Activated naive CD4-positive, alpha-beta T cell treated with anti-CD3 and anti-CD28 coated beads, Interleukin-2, amount 10 ng/mL, durations not matched to agents 7 days and 5 days (primary cell): Measurements from ENCODE around the gene TRIM44.
A peak's percentile ranks its signal among the peaks of the same experiment; 100 is the strongest.

Experiments used
- CTCF ChIA-PET: fragments of 350-600 bp; sonication (Branson Sonifier 250); formaldehyde crosslinking; loops from one replicate; lab custom pipeline; 2021; ENCODE audit warnings: antibody characterized with exemption; lab: Charles Lee
- DNase-seq: peaks from one replicate; pipeline ENCODE4 v3.0.0-alpha.2; 2020
- H3K27ac Mint-ChIP-seq: one replicate; pipeline ENCODE4 v1.8.0; 2021; ENCODE audit warnings: mild to moderate bottlenecking, moderate library complexity, mixed read lengths
- H3K27me3 Mint-ChIP-seq: one replicate; pipeline ENCODE4 v1.8.0; 2021; ENCODE audit warnings: mild to moderate bottlenecking, mixed read lengths
- H3K36me3 Mint-ChIP-seq: one replicate; pipeline ENCODE4 v1.8.0; 2021; ENCODE audit warnings: mixed read lengths
- H3K4me1 Mint-ChIP-seq: one replicate; pipeline ENCODE4 v1.8.0; 2021; ENCODE audit warnings: mixed read lengths
- H3K4me3 Mint-ChIP-seq: one replicate; pipeline ENCODE4 v1.8.0; 2021; ENCODE audit warnings: mild to moderate bottlenecking, moderate library complexity, mixed read lengths
- H3K9me3 Mint-ChIP-seq: one replicate; pipeline ENCODE4 v1.8.0; 2021; ENCODE audit warnings: mixed read lengths

The TRIM44 gene, protein sequence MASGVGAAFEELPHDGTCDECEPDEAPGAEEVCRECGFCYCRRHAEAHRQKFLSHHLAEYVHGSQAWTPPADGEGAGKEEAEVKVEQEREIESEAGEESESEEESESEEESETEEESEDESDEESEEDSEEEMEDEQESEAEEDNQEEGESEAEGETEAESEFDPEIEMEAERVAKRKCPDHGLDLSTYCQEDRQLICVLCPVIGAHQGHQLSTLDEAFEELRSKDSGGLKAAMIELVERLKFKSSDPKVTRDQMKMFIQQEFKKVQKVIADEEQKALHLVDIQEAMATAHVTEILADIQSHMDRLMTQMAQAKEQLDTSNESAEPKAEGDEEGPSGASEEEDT

DNA sequence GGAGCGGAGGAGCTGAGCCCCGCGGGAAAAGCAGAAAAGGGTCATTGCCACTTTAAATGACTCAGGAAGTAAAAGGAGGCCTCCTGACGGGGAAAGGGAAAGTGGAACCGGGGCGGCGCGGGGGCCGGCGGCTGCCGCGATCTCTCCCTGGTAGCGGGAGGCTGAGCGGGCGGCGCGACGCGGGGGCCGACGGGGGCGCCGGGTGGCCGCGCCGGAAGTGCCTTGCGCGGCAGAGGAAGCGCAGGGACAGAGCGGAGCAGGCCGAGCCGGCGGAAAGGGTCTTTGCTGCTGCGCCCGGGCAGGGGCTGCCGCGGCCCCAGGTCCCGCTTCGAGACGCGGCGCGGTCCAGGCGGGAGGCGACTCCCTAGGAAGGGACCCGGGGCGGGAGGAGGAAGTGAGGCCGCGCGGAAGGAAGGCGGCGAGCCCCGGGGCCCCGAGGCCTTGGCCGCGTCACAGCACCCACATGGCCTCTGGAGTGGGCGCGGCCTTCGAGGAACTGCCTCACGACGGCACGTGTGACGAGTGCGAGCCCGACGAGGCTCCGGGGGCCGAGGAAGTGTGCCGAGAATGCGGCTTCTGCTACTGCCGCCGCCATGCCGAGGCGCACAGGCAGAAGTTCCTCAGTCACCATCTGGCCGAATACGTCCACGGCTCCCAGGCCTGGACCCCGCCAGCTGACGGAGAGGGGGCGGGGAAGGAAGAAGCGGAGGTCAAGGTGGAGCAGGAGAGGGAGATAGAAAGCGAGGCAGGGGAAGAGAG, at the start of gene TRIM44:
Gene TRIM44, plus strand, starts transcription at position 127 of the 759 bp plus-strand sequence. Its CDS starts 337 bp downstream, at position 464.
- Mint-ChIP-seq H3K36me3 (peaks cover 36% of the 10 kb centered on the region), H3K4me1 (peaks cover 47% of the 10 kb centered on the region), H3K27me3 (peaks cover 19% of the 10 kb centered on the region), H3K4me3 (peak within 1 kb of the TSS; percentile 89), H3K9me3 (peaks cover 31% of the 10 kb centered on the region), H3K27ac (peak within 1 kb of the TSS; percentile 95)
- CTCF ChIA-PET = no interaction called here
- DNase-seq = peak; percentile 90

- H3K9me3 Mint-ChIP-seq = no peaks in the 10 kb centered on the region
- no peak for DNase-seq
- CTCF ChIA-PET = interaction anchor here (0.8 to 4.4 kb wide), 11 partner anchors 33 to 863 kb away, joined by 3 to 33 read pairs (median 3); no protein-coding TSS in a partner anchor
- H3K27ac Mint-ChIP-seq = no peak overlapping the region
- H3K27me3 Mint-ChIP-seq = peaks cover 36% of the 10 kb centered on the region
- no peaks in the 10 kb centered on the region for H3K36me3 Mint-ChIP-seq
- no peak overlapping the region for H3K4me3 Mint-ChIP-seq
- H3K4me1 Mint-ChIP-seq = peaks cover 12% of the 10 kb centered on the region
These were observed 47.5 kb upstream of the TRIM44 start for GRCh38 chr11:35614939-35615569.

GRCh38 chr11:35615921-35616900, 46.4 kb upstream of the TRIM44 start:
- CTCF ChIA-PET = interaction anchor here (0.7 to 4.4 kb wide), 15 partner anchors 10 to 862 kb away, joined by 3 to 33 read pairs (median 4); no protein-coding TSS in a partner anchor
- Mint-ChIP-seq H3K4me3 (no peak overlapping the region), H3K4me1 (peaks cover 13% of the 10 kb centered on the region), H3K36me3 (no peaks in the 10 kb centered on the region), H3K9me3 (no peaks in the 10 kb centered on the region), H3K27ac (no peak overlapping the region), H3K27me3 (peaks cover 47% of the 10 kb centered on the region)
- peak; percentile 25 for DNase-seq

GRCh38 chr11:35617316-35617686, 45.3 kb upstream of the TRIM44 start:
- Mint-ChIP-seq H3K9me3 (no peaks in the 10 kb centered on the region), H3K4me1 (peaks cover 13% of the 10 kb centered on the region), H3K27me3 (peaks cover 44% of the 10 kb centered on the region), H3K27ac (no peak overlapping the region), H3K36me3 (no peaks in the 10 kb centered on the region), H3K4me3 (peak overlapping the region; percentile 71)
- CTCF ChIA-PET = interaction anchor here (0.7 to 1.2 kb wide), 2 partner anchors 205 to 649 kb away, joined by 3 to 4 read pairs; no protein-coding TSS in a partner anchor
- no peak for DNase-seq

- Mint-ChIP-seq H3K9me3 (no peaks in the 10 kb centered on the region), H3K27ac (no peak within 1 kb of the TSS), H3K4me3 (peak within 1 kb of the TSS; percentile 71), H3K27me3 (peaks cover 48% of the 10 kb centered on the region), H3K36me3 (no peaks in the 10 kb centered on the region), H3K4me1 (peaks cover 13% of the 10 kb centered on the region)
- CTCF ChIA-PET = interaction anchor here (0.7 to 1.2 kb wide), 2 partner anchors 204 to 648 kb away, joined by 3 to 4 read pairs; no protein-coding TSS in a partner anchor
- peak; percentile 43 for DNase-seq
These were observed 44.7 kb upstream of the TRIM44 start, which contains the start of gene FJX1 for GRCh38 chr11:35617687-35618496. Gene FJX1, plus strand, starts transcription at chr11:35618460. Its CDS starts 177 bp downstream, at chr11:35618637.

GRCh38 chr11:35618497-35619115, 44.0 kb upstream of the TRIM44 start:
- no peak overlapping the region for H3K4me3 Mint-ChIP-seq
- CTCF ChIA-PET = interaction anchor here (0.9 to 2.1 kb wide), 3 partner anchors 203 to 874 kb away, joined by 3 to 8 read pairs (median 4); no protein-coding TSS in a partner anchor
- DNase-seq = peak; percentile 36

DNA sequence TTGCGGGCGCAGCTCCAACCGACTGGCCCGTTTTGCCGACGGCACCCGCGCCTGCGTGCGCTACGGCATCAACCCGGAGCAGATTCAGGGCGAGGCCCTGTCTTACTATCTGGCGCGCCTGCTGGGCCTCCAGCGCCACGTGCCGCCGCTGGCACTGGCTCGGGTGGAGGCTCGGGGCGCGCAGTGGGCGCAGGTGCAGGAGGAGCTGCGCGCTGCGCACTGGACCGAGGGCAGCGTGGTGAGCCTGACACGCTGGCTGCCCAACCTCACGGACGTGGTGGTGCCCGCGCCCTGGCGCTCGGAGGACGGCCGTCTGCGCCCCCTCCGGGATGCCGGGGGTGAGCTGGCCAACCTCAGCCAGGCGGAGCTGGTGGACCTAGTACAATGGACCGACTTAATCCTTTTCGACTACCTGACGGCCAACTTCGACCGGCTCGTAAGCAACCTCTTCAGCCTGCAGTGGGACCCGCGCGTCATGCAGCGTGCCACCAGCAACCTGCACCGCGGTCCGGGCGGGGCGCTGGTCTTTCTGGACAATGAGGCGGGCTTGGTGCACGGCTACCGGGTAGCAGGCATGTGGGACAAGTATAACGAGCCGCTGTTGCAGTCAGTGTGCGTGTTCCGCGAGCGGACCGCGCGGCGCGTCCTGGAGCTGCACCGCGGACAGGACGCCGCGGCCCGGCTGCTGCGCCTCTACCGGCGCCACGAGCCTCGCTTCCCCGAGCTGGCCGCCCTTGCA, 43.3 kb upstream of the TRIM44 start:
- CTCF ChIA-PET = interaction anchor here (0.9 to 2.1 kb wide), 4 partner anchors 203 to 874 kb away, joined by 3 to 8 read pairs (median 4); no protein-coding TSS in a partner anchor
- H3K4me1 Mint-ChIP-seq = peaks cover 13% of the 10 kb centered on the region
- H3K9me3 Mint-ChIP-seq = no peaks in the 10 kb centered on the region
- DNase-seq = peak; percentile 28
- peak overlapping the region; percentile 33 for H3K4me3 Mint-ChIP-seq
- peaks cover 57% of the 10 kb centered on the region for H3K27me3 Mint-ChIP-seq
- H3K36me3 Mint-ChIP-seq = no peaks in the 10 kb centered on the region
- no peak overlapping the region for H3K27ac Mint-ChIP-seq

More at GRCh38 chr11:35618497-35619115, 44.0 kb upstream of the TRIM44 start:
- Mint-ChIP-seq H3K9me3 (no peaks in the 10 kb centered on the region), H3K27me3 (peaks cover 52% of the 10 kb centered on the region), H3K27ac (no peak overlapping the region), H3K4me1 (peaks cover 13% of the 10 kb centered on the region), H3K36me3 (no peaks in the 10 kb centered on the region)

DNA sequence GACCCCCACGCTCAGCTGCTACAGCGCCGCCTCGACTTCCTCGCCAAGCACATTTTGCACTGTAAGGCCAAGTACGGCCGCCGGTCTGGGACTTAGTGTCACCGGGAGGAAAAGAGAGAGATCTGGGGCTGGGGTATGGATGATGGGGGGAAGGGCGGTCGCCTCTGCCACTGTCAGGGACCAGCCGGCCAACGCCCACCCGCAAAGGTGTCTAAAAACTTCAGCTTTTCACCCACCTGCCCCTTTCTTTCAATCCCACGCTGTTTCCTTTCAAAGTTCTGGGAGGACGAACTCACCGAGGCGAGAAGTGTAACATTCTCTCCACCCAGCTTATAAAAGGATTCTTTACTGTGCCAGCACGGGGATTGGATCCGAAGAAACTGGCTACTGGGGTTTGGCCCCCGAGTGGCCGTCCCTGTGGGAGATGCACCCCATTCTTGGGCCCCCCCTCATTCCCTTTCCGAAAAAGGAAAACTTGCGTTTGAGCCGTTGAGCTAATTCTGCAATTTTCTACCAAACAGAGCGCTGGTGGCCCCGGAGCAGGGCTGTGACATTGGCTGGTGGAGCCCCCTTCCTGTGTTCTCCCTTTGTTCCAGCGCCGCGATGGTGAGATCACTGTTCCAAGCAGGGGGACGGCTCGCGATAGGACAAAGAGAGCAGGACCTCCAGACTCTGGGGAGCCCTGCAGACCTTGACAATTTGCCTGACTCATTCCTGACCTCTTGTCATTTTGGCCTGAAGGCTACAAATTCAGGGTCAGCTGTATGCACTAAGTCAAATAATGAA, 42.5 kb upstream of the TRIM44 start:
- DNase-seq = no peak
- H3K36me3 Mint-ChIP-seq = no peaks in the 10 kb centered on the region
- H3K27ac Mint-ChIP-seq = no peak overlapping the region
- no peaks in the 10 kb centered on the region for H3K9me3 Mint-ChIP-seq
- CTCF ChIA-PET = interaction anchor here (0.9 to 2.1 kb wide), 4 partner anchors 202 to 873 kb away, joined by 3 to 8 read pairs (median 4); no protein-coding TSS in a partner anchor
- H3K27me3 Mint-ChIP-seq = peaks cover 57% of the 10 kb centered on the region
- H3K4me3 Mint-ChIP-seq = peak overlapping the region; percentile 33
- peaks cover 13% of the 10 kb centered on the region for H3K4me1 Mint-ChIP-seq

- H3K4me3 Mint-ChIP-seq = no peak overlapping the region
- no peaks in the 10 kb centered on the region for H3K36me3 Mint-ChIP-seq
- no peak overlapping the region for H3K27ac Mint-ChIP-seq
- H3K9me3 Mint-ChIP-seq = no peaks in the 10 kb centered on the region
- DNase-seq = no peak
- H3K4me1 Mint-ChIP-seq = peaks cover 13% of the 10 kb centered on the region
- CTCF ChIA-PET = interaction anchor here (1.8 kb wide), 1 partner anchor 646 kb away, joined by 6 read pairs; no protein-coding TSS in a partner anchor
- peaks cover 61% of the 10 kb centered on the region for H3K27me3 Mint-ChIP-seq
These were observed 41.8 kb upstream of the TRIM44 start for GRCh38 chr11:35620795-35621194.

DNA sequence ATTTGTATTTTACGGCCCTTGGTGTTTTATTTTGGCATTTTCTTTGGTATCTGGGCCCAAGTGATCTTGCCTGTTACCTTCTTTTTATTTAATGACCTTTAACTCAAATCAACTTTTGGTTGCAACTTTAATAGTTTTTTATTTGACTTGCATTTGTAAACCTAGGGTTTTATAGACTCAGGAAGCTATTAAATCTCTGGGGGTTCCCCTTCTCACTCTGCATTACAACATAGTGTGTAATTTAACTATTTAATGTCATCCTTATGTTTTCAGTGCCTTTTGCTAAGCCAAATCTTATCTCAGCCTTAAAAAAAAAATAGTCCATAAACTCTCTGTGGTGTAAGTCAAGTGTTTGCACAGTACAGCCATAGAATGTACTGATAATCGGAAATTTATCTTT, 41.0 kb upstream of the TRIM44 start:
- H3K36me3 Mint-ChIP-seq = no peaks in the 10 kb centered on the region
- CTCF ChIA-PET = interaction anchor here (0.6 kb wide), 2 partner anchors 38 to 680 kb away, joined by 3 to 5 read pairs; no protein-coding TSS in a partner anchor
- no peak for DNase-seq
- H3K9me3 Mint-ChIP-seq = no peaks in the 10 kb centered on the region
- peaks cover 68% of the 10 kb centered on the region for H3K27me3 Mint-ChIP-seq
- no peak overlapping the region for H3K4me3 Mint-ChIP-seq
- peaks cover 13% of the 10 kb centered on the region for H3K4me1 Mint-ChIP-seq
- H3K27ac Mint-ChIP-seq = no peak overlapping the region

GRCh38 chr11:35622070-35622469, 40.5 kb upstream of the TRIM44 start:
- Mint-ChIP-seq H3K9me3 (no peaks in the 10 kb centered on the region), H3K4me1 (peaks cover 13% of the 10 kb centered on the region), H3K27me3 (peaks cover 65% of the 10 kb centered on the region), H3K4me3 (no peak overlapping the region), H3K36me3 (no peaks in the 10 kb centered on the region), H3K27ac (no peak overlapping the region)
- DNase-seq = no peak
- CTCF ChIA-PET = no interaction called here
